NCI-H1436 treated with DMSO at 0.1 percent for 48 hours (cell line): ENCODE results near the gene SRPK3.

Source experiments
- DNase-seq: peaks from one replicate; lab custom pipeline; 2025; lab: John Stamatoyannopoulos, UW

The SRPK3 gene

GRCh38 chrX:153831429-153832150 is 50.7 kb downstream of the SRPK3 start:
- no peak for DNase-seq

GRCh38 chrX:153832728-153833127 is 51.9 kb downstream of the SRPK3 start:
- no peak for DNase-seq
